Measurements from ENCODE around the gene UNC5CL.

UNC5CL gene

DNA sequence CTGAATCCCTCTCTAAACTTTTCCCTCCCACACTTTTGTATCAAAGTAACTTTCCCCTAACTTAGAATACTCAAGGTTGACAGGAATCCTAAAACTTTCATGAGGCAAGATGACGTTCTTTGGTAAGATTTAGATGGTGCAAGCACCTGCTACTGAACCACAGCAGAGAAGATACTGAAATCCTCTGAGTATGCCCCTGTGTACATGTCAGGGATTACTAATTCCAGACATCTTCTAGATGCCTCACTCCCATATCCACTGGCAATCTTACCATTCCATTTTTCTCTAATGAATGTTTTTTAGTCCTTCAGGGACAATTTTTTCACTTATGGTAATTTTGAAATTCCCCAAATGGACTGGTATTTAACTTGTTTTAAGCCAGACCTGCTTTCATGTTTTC is 23.0 kb upstream of the UNC5CL start:
- no peak for DNase-seq (ENCODE audit: low read depth)

DNA sequence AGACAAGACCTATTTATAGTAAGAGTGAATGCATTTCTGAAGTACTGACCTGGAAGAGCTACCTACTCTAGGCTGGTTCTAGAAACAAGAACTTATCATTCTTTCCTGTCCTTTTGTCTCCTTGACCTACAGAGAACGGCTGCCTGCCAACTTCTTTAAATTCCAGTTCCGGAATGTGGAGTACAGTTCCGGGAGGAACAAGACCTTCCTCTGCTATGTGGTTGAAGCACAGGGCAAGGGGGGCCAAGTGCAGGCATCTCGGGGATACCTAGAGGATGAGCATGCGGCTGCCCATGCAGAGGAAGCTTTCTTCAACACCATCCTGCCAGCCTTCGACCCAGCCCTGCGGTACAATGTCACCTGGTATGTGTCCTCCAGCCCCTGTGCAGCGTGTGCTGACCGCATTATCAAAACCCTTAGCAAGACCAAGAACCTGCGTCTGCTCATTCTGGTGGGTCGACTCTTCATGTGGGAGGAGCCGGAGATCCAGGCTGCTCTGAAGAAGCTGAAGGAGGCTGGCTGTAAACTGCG is 22.2 kb upstream of the UNC5CL start:
- no peak for DNase-seq (ENCODE audit: low read depth)

GRCh38 chr6:41059556-41059955 is 20.5 kb upstream of the UNC5CL start:
- no peak for DNase-seq (ENCODE audit: low read depth)

DNA sequence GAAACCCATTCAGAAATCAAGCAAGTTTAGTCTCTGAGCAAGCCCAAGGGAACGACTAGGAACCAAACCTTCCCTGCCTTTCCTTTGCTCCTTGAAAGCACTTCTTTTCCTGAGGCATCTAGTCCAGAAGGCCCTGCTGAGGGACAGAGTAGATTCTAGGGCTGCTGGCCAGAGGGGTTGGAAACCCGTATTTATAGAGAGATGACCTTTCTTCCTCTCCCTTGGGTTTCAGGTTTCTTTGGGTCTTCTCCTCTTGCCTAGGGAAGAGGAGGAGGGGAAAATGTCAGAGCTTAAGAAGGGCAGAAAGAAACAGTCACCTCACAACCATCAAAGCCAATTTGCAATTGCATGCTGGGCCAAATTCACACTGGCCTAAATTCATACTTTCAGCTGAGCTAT is 19.8 kb upstream of the UNC5CL start:
- no peak for DNase-seq (ENCODE audit: low read depth)

DNA sequence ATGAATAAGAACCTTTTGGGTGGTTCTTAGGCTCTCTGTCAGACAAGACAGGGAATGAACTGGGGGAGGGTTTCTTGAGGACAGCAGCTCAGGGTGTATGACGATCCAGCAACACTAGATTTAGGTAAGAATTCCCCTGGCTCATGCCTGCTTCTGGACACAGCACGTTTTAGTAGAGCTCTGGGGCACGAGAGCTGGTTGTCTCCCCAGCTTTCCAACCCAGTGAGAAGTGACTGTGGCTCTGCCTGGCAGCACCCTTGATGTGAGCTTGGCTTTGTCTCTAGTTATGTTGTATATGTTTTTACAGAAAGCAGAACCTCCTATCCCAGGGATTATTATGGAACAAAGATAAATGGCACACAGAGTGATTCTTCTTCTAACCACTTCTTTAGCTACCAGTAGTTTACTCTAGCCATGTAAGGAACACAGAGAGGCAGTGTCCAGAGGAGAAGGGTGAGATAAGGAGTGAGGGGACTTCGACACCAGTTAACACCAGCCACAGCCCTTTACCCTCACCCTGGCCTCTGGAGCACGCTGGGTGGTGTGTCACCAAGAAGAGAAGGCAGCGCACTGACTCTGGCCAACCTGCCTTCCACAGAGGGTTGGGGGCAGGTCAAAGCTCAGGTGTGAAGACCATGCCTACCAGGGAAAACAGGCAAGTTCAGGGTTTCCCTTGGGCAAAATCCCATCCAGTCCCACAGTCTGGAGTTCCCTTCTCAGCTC is 17.9 kb upstream of the UNC5CL start:
- no peak for DNase-seq (ENCODE audit: low read depth)

GRCh38 chr6:41055149-41055548 is 16.1 kb upstream of the UNC5CL start:
- DNase-seq (ENCODE audit: low read depth), result no peak

GRCh38 chr6:41054511-41054910 is 15.5 kb upstream of the UNC5CL start:
- DNase-seq (ENCODE audit: low read depth), result no peak

- no peak for DNase-seq (ENCODE audit: low read depth)
These were observed 14.0 kb upstream of the UNC5CL start, which contains the start of gene APOBEC2 for GRCh38 chr6:41053041-41053440. APOBEC2 (plus strand) TSS chr6:41053202; CDS start chr6:41053348, 146 bp downstream.

- no peak for DNase-seq (ENCODE audit: low read depth)
These were observed 12.9 kb upstream of the UNC5CL start for GRCh38 chr6:41051873-41052272.

- no peak for DNase-seq (ENCODE audit: low read depth)
These were observed 11.5 kb upstream of the UNC5CL start for GRCh38 chr6:41050536-41050935.

- DNase-seq (ENCODE audit: low read depth), result no peak
These were observed 10.9 kb upstream of the UNC5CL start for GRCh38 chr6:41049955-41050354.

DNA sequence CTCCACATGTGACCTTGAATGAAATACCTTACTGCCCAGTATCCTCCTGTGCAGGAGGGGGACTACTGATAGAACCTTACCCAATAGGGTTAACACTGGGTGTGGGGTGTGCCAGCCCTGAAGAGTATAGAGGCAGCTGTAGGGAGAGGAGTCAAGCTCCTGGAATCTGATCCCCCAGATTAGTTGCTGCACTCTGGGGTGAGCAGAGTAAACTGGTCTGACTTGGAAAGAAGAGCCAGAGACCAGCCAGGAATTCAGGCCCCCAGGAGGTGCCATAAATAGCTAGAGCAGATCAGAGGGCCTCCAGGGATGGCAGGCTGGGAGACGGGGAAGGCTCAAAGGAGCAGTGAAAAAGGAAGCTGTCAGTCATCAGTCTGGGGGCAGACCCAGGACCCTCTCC is 10.5 kb upstream of the UNC5CL start:
- no peak for DNase-seq (ENCODE audit: low read depth)

DNA sequence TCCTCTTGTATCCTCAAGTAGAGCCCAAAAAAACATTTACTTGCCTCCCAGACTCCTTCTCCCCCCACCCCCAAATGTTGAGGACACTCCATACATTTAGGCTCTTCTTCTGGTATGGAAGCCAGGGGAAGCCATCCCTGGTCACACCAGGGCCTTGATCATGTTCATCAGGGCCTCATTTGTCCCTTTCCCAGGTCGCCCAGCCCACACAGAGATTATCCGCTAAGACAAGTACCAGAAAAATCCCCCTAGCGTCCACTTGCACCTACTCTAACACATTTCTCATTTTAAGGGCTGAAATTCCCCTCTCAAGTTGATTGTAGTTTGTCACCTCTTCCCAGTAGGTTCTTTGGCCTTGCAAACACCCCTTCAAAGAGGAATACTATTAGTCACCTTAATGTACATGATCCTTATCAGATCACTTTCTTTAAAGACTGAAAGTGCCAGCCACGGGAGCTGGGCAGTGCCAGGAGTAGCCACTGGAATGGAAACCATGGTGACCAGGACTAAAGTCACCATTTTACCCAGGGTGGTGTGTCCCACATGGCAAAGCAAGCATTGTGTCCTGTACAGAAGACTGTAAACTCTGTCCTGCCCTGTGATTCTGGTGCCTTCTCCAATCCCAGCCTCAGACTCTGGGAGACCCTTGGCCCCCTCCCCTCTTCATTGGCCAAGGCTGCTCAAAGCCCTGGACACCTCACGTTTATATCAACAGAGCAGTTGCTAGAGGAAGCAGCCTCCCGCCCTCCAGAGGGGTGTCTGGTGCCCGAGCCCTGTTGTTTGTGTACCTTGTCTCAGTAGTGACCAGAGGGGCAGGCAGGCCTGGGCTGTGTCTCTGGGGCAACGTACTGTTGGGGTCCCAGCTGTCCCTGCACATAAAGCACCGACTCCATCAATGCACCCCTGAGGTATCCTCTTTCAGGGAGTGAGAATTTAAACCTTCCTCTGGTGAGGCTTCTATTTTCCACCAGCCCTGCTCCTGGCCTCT is 9.0 kb upstream of the UNC5CL start:
- DNase-seq (ENCODE audit: low read depth), result no peak

- DNase-seq (ENCODE audit: low read depth), result no peak
These were observed 8.3 kb upstream of the UNC5CL start for GRCh38 chr6:41047306-41047705.

DNA sequence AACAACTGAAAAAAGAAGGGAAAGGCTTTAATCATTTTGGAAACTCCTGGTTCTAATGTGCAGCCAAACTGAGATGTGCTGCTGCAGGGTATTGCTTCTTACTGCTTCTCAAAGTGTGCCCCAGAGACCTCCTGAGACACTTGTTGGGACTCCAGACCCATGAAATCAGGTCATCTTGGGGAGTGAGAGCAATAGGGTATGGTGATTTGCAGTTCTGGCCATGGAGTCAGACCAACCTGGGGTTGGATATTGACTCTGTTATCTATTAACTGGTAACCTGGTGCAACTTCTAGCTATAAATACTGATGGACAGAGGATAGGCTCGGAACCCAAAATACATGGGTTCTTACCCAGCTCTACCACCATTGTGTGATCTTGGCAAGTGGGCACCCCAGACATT is 7.1 kb upstream of the UNC5CL start:
- no peak for DNase-seq (ENCODE audit: low read depth)

GRCh38 chr6:41045664-41046063 is 6.6 kb upstream of the UNC5CL start:
- DNase-seq (ENCODE audit: low read depth), result no peak

GRCh38 chr6:41043151-41043550 is 4.1 kb upstream of the UNC5CL start:
- DNase-seq (ENCODE audit: low read depth), result no peak

DNA sequence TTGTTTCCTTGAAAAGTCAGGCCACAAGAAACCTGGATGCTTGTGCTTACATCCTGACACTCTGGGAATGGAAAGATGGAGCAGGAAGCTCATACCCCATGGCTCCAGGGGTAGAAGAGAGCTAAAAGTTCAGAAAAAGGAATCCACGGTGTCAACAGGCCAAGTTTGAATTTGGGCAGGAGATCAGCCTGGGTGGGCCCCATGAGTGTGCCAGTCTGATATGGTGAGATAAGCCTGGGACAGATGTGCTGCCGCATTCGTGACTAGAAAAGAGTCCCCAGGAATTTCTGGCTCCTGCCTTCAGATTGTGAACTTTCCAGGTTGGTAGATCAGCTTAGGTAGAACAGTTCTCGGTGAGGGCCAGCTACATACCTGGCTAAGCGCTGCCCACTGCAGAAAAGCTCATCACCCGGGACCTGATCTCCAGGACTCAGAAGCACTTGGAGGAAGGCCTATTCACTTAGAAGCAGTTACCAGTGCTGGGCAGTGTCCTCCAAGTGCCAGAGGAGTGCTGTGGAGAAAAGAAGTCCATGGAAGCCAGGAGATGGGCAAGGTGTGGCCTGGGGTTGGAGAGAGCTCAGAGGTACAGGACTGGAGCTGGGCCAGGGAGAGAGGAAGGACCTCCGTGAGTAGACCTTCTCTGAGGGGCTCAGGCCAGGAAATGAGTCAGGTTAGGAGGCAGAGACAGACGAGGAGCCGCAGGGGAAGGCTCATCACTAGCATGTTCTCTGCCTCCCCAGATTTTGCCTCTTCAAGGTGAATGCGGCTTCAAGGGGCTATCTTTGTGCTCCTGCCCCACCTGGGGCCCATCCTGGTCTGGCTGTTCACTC is 3.4 kb upstream of the UNC5CL start, which contains the start of gene TSPO2:
Gene TSPO2 (plus strand): TSS at position 242 of the 830 bp plus-strand sequence. CDS start 519 bp downstream, at position 761.
- DNase-seq (ENCODE audit: low read depth), result no peak

DNA sequence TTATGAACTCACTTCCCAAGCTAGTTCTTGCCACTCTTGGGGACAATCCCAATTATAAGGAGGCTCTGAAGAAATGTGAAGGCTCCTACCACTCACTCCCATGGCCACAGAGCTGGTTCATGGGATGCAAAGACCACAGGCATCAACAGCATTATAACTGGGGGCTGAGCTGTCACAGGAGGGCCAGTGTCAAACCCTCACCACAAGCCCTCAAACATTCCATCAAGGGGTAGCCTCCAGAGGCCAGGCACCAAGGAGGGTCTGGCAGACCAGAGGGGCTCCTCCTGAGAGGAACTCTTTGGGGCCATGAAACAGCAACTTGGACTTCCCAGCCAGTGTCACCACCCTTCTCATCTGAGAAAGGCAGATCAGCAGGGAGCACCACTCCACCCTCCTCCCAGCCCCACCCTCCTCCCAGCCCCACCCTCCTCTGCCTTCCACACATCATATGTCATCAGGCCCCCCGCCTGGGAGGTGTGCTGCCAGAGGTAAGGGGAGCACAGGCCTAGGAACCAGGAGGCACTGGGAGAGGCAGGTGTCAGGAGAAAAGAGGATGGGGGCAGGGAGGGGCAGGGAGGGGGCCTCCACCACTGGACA is 2.0 kb upstream of the UNC5CL start:
- DNase-seq (ENCODE audit: low read depth), result no peak

- no peak for DNase-seq (ENCODE audit: low read depth)
These were observed 1.3 kb upstream of the UNC5CL start for GRCh38 chr6:41040101-41040939.
